Mesenchymal stem cell (in vitro differentiated cells and primary cell): Measurements from ENCODE around the gene WDR19.

Experiments
- DNase-seq: peaks from one replicate; pipeline ENCODE4 v3.0.0-alpha.2; 2013
- H2AFZ ChIP-seq: one replicate; pipeline ENCODE4 v1.6.1; 2013; ENCODE audit warnings: low read depth, mild to moderate bottlenecking, control low read depth, inconsistent platforms, low read length, moderate library complexity
- H2AK5ac ChIP-seq: 2 replicates; pipeline ENCODE4 v1.6.1; 2013; ENCODE audit warnings: low read length, moderate library complexity, mild to moderate bottlenecking, inconsistent platforms; ENCODE audit not compliant: severe bottlenecking
- H2BK120ac ChIP-seq: one replicate; pipeline ENCODE4 v1.6.1; 2013; ENCODE audit warnings: low read depth, mild to moderate bottlenecking, inconsistent platforms, low read length, moderate library complexity
- H2BK12ac ChIP-seq, 2 experiments: one replicate each; pipeline ENCODE4 v1.6.1; 2013; ENCODE audit warnings: inconsistent platforms in 2 of 2, low read length in 2 of 2, mild to moderate bottlenecking in 2 of 2, moderate library complexity in 2 of 2, control low read depth in 1 of 2
- H2BK15ac ChIP-seq: one replicate; pipeline ENCODE4 v1.6.1; 2013; ENCODE audit warnings: mild to moderate bottlenecking, low read depth, inconsistent platforms; ENCODE audit not compliant: poor library complexity, severe bottlenecking
- H2BK5ac ChIP-seq: 2 replicates; pipeline ENCODE4 v1.6.1; 2013; ENCODE audit warnings: low read depth, mild to moderate bottlenecking, low read length, control low read depth, inconsistent platforms; ENCODE audit not compliant: poor library complexity, severe bottlenecking
- H3K14ac ChIP-seq, 2 experiments: one replicate each; pipeline ENCODE4 v1.6.1; 2013; ENCODE audit warnings: inconsistent platforms in 2 of 2, low read length in 2 of 2, control low read depth in 1 of 2, mild to moderate bottlenecking in 1 of 2, moderate library complexity in 1 of 2
- H3K18ac ChIP-seq, 2 experiments: one replicate each; pipeline ENCODE4 v1.6.1; 2013; ENCODE audit warnings: inconsistent platforms in 2 of 2, low read length in 2 of 2, control low read depth in 1 of 2, low read depth in 1 of 2, mild to moderate bottlenecking in 1 of 2
- H3K23ac ChIP-seq, 2 experiments: one replicate each; pipeline ENCODE4 v1.6.1; 2013; ENCODE audit warnings: inconsistent platforms in 2 of 2, low read length in 2 of 2, mild to moderate bottlenecking in 2 of 2, moderate library complexity in 2 of 2, control low read depth in 1 of 2
- H3K27ac ChIP-seq: 2 replicates; pipeline ENCODE4 v1.5.1; 2013; ENCODE audit warnings: mild to moderate bottlenecking, moderate library complexity, low read length, control low read depth, inconsistent platforms; ENCODE audit not compliant: poor library complexity, severe bottlenecking
- H3K27me3 ChIP-seq, 2 experiments: 2 replicates each; pipeline versions ENCODE4 v1.6.1 to v1.7.0; 2013; ENCODE audit warnings: low read length in 2 of 2, mild to moderate bottlenecking in 2 of 2, moderate library complexity in 2 of 2, control low read depth in 1 of 2, inconsistent platforms in 1 of 2; ENCODE audit not compliant: control insufficient read depth in 1 of 2, insufficient read depth in 1 of 2
- H3K36me3 ChIP-seq, 2 experiments: 2 replicates each; pipeline versions ENCODE4 v1.6.1 to v1.7.0; 2013; ENCODE audit warnings: low read length in 2 of 2, control low read depth in 1 of 2, inconsistent platforms in 1 of 2, low read depth in 1 of 2, mild to moderate bottlenecking in 1 of 2; ENCODE audit not compliant: insufficient read depth in 2 of 2, control insufficient read depth in 1 of 2
- H3K4ac ChIP-seq, 2 experiments: one replicate each; pipeline ENCODE4 v1.6.1; 2013; ENCODE audit warnings: inconsistent platforms in 2 of 2, low read length in 2 of 2, mild to moderate bottlenecking in 2 of 2, moderate library complexity in 2 of 2, control low read depth in 1 of 2, low read depth in 1 of 2
- H3K4me1 ChIP-seq: 2 replicates; pipeline ENCODE4 v1.6.1; 2013; ENCODE audit warnings: low read depth, low read length, control low read depth; ENCODE audit not compliant: control insufficient read depth, insufficient read depth
- H3K4me2 ChIP-seq: 2 replicates; pipeline ENCODE4 v1.6.1; 2013; ENCODE audit warnings: low read length, mild to moderate bottlenecking, inconsistent platforms; ENCODE audit not compliant: poor library complexity, severe bottlenecking
- H3K4me3 ChIP-seq, 2 experiments: 2 replicates each; pipeline versions ENCODE4 v1.5.1 to v1.7.0; 2013; ENCODE audit warnings: low read length in 2 of 2, mild to moderate bottlenecking in 2 of 2, control low read depth in 1 of 2, low read depth in 1 of 2; ENCODE audit not compliant: insufficient read depth in 1 of 2
- H3K79me1 ChIP-seq: replicated peaks from 2 replicates; pipeline ENCODE4 v1.6.1; 2013; ENCODE audit warnings: mild to moderate bottlenecking, control low read depth, low read length, inconsistent platforms; ENCODE audit not compliant: poor library complexity, severe bottlenecking
- H3K9ac ChIP-seq: 2 replicates; pipeline ENCODE4 v1.7.0; 2013; ENCODE audit warnings: mild to moderate bottlenecking, low read length, moderate library complexity
- H3K9me3 ChIP-seq: 2 replicates; pipeline ENCODE4 v1.7.0; 2013; ENCODE audit warnings: mild to moderate bottlenecking, low read length; ENCODE audit not compliant: control insufficient read depth
- H4K8ac ChIP-seq: one replicate; pipeline ENCODE4 v1.6.1; 2013; ENCODE audit warnings: inconsistent platforms, mild to moderate bottlenecking, low read length, moderate library complexity
- H4K91ac ChIP-seq: one replicate; pipeline ENCODE4 v1.6.1; 2013; ENCODE audit warnings: mild to moderate bottlenecking, low read length, inconsistent platforms
- WGBS: methylation state at CpG from one replicate; pipeline ENCODE4 v1.1.7; 2013; ENCODE audit warnings: mixed read lengths; 5-methylcytosine and 5-hydroxymethylcytosine counted together

WDR19 gene

GRCh38 chr4:39285111-39285795 lies 102.9 kb downstream of the WDR19 start:
- no peak overlapping the region for H3K4me2 ChIP-seq
- no peaks in the 10 kb centered on the region for H3K9me3 ChIP-seq
- 82% methylated on average over 3 of the region's 7 CpGs for WGBS
- no peak overlapping the region for H3K14ac ChIP-seq
- no peak overlapping the region for H2AFZ ChIP-seq
- H3K23ac ChIP-seq: no peak overlapping the region
- peaks cover 20 to 89% of the 10 kb centered on the region in 2 experiments for H3K36me3 ChIP-seq
- H3K18ac ChIP-seq: no peak overlapping the region
- no peak overlapping the region for H3K9ac ChIP-seq
- H3K4me3 ChIP-seq: no peak overlapping the region
- H3K4ac ChIP-seq: no peak overlapping the region
- peaks cover 1% of the 10 kb centered on the region for H3K4me1 ChIP-seq
- H3K27me3 ChIP-seq: no peaks in the 10 kb centered on the region
- no peak overlapping the region for H2AK5ac ChIP-seq
- H2BK15ac ChIP-seq: no peak overlapping the region
- no peak overlapping the region for H4K91ac ChIP-seq
- peaks cover 11% of the 10 kb centered on the region for H3K79me1 ChIP-seq
- no peak overlapping the region for H2BK5ac ChIP-seq
- no peak for DNase-seq
- H3K27ac ChIP-seq: no peak overlapping the region
- no peak overlapping the region for H2BK120ac ChIP-seq
- H4K8ac ChIP-seq: no peak overlapping the region
- H2BK12ac ChIP-seq: no peak overlapping the region

DNA sequence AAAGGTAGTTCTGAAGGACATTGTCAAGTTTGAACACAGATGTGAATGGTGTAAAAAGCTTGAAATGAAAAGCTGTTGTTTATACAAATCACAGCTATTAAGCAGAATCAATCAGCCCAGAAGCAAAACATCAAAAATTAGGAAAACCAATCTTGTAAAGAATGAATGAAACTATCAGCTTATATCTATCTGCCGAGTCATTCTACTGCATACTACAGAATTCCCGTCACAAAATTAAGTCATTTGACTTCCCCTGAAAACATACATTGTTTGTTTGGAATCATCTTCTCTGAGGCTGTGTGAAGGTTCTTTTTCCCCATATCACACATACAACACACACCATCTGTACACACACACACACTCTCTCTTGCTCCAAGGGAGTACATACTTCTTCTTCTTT lies 103.5 kb downstream of the WDR19 start:
- H3K9ac ChIP-seq: no peak overlapping the region
- H3K14ac ChIP-seq: no peak overlapping the region
- DNase-seq: no peak
- no peak overlapping the region for H2AFZ ChIP-seq
- no peak overlapping the region for H4K8ac ChIP-seq
- peaks cover 1% of the 10 kb centered on the region for H3K4me1 ChIP-seq
- H3K23ac ChIP-seq: no peak overlapping the region
- H2BK5ac ChIP-seq: no peak overlapping the region
- H3K79me1 ChIP-seq: peaks cover 11% of the 10 kb centered on the region
- no peaks in the 10 kb centered on the region for H3K9me3 ChIP-seq
- H3K27me3 ChIP-seq: no peaks in the 10 kb centered on the region
- H3K4me3 ChIP-seq: no peak overlapping the region
- no peak overlapping the region for H3K27ac ChIP-seq
- no peak overlapping the region for H3K4me2 ChIP-seq
- H3K4ac ChIP-seq: no peak overlapping the region
- no peak overlapping the region for H2BK15ac ChIP-seq
- no peak overlapping the region for H2BK12ac ChIP-seq
- no peak overlapping the region for H2BK120ac ChIP-seq
- no peak overlapping the region for H2AK5ac ChIP-seq
- H3K36me3 ChIP-seq: peaks cover 21 to 89% of the 10 kb centered on the region in 2 experiments
- 93% methylated on average over 2 of the region's 2 CpGs for WGBS
- no peak overlapping the region for H3K18ac ChIP-seq
- no peak overlapping the region for H4K91ac ChIP-seq

GRCh38 chr4:39286263-39286662 lies 103.9 kb downstream of the WDR19 start:
- DNase-seq: no peak
- Histone ChIP-seq H2BK5ac (no peak overlapping the region), H2AFZ (no peak overlapping the region), H4K8ac (peak overlapping the region; percentile 28), H3K36me3 (peaks cover 21 to 92% of the 10 kb centered on the region in 2 experiments), H3K23ac (no peak overlapping the region), H2BK120ac (no peak overlapping the region), H2BK12ac (no peak overlapping the region), H3K27me3 (no peaks in the 10 kb centered on the region), H4K91ac (no peak overlapping the region), H2AK5ac (no peak overlapping the region), H3K9me3 (no peaks in the 10 kb centered on the region), H2BK15ac (no peak overlapping the region), H3K4me3 (no peak overlapping the region), H3K4ac (no peak overlapping the region), H3K27ac (no peak overlapping the region), H3K4me2 (no peak overlapping the region), H3K79me1 (peaks cover 11% of the 10 kb centered on the region), H3K14ac (no peak overlapping the region), H3K18ac (no peak overlapping the region), H3K4me1 (peaks cover 1% of the 10 kb centered on the region), H3K9ac (no peak overlapping the region)
- 93% methylated on average over 2 of the region's 2 CpGs for WGBS

GRCh38 chr4:39287223-39287622 lies 104.9 kb downstream of the WDR19 start:
- H2BK120ac ChIP-seq: no peak overlapping the region
- no peak overlapping the region for H2BK12ac ChIP-seq
- H3K18ac ChIP-seq: no peak overlapping the region
- H2AK5ac ChIP-seq: no peak overlapping the region
- H3K36me3 ChIP-seq: peaks cover 23 to 92% of the 10 kb centered on the region in 2 experiments
- H3K4me2 ChIP-seq: no peak overlapping the region
- 97% methylated on average over 4 of the region's 4 CpGs for WGBS
- H3K27me3 ChIP-seq: no peaks in the 10 kb centered on the region
- H3K14ac ChIP-seq: no peak overlapping the region
- no peak overlapping the region for H3K4ac ChIP-seq
- no peak overlapping the region for H3K23ac ChIP-seq
- H2BK5ac ChIP-seq: no peak overlapping the region
- no peak overlapping the region for H3K27ac ChIP-seq
- H2AFZ ChIP-seq: no peak overlapping the region
- H3K4me1 ChIP-seq: peaks cover 1% of the 10 kb centered on the region
- no peak for DNase-seq
- H4K91ac ChIP-seq: no peak overlapping the region
- H3K4me3 ChIP-seq: no peak overlapping the region
- peaks cover 13% of the 10 kb centered on the region for H3K79me1 ChIP-seq
- no peak overlapping the region for H2BK15ac ChIP-seq
- H3K9me3 ChIP-seq: no peaks in the 10 kb centered on the region
- no peak overlapping the region for H4K8ac ChIP-seq
- H3K9ac ChIP-seq: no peak overlapping the region
